MG63 (cell line): ENCODE results near the gene PKP3. TPM values are rescaled to one million over a fixed set of nuclear protein-coding genes. Genes with fewer than 3 reads are reported as not detected.

Experiments
- DNase-seq: peaks from one replicate; pipeline ENCODE4 v3.0.0-alpha.2; 2020
- H3K27me3 ChIP-seq: fragments of 250-450 bp; sonication (Bioruptor Pico); 2 replicates; pipeline ENCODE4 v1.5.1; 2020; ENCODE audit warnings: mild to moderate bottlenecking, moderate library complexity
- H3K36me3 ChIP-seq: fragments of 250-450 bp; sonication (Bioruptor Pico); 2 replicates; pipeline ENCODE4 v1.5.1; 2020; ENCODE audit warnings: mild to moderate bottlenecking, moderate library complexity
- H3K4me3 ChIP-seq: fragments of 250-450 bp; sonication (Bioruptor Pico); 2 replicates; pipeline ENCODE4 v1.5.1; 2020; ENCODE audit warnings: mild to moderate bottlenecking, moderate library complexity
- H3K9me3 ChIP-seq: fragments of 250-450 bp; sonication (Bioruptor Pico); 2 replicates; pipeline ENCODE4 v1.5.1; 2020; ENCODE audit warnings: mild to moderate bottlenecking, moderate library complexity
- total RNA-seq: library from RNA; depleted of rRNA; stranded (reverse); fragments of >200 nt; shearing (Covaris generic); gene quantifications from 2 replicates; pipeline ENCODE4 v1.2.3, GENCODE V29; 2014; ENCODE audit warnings: low replicate concordance

PKP3 gene
- total RNA-seq, 1 experiment from 2014 or later, result 24.1 TPM

DNA sequence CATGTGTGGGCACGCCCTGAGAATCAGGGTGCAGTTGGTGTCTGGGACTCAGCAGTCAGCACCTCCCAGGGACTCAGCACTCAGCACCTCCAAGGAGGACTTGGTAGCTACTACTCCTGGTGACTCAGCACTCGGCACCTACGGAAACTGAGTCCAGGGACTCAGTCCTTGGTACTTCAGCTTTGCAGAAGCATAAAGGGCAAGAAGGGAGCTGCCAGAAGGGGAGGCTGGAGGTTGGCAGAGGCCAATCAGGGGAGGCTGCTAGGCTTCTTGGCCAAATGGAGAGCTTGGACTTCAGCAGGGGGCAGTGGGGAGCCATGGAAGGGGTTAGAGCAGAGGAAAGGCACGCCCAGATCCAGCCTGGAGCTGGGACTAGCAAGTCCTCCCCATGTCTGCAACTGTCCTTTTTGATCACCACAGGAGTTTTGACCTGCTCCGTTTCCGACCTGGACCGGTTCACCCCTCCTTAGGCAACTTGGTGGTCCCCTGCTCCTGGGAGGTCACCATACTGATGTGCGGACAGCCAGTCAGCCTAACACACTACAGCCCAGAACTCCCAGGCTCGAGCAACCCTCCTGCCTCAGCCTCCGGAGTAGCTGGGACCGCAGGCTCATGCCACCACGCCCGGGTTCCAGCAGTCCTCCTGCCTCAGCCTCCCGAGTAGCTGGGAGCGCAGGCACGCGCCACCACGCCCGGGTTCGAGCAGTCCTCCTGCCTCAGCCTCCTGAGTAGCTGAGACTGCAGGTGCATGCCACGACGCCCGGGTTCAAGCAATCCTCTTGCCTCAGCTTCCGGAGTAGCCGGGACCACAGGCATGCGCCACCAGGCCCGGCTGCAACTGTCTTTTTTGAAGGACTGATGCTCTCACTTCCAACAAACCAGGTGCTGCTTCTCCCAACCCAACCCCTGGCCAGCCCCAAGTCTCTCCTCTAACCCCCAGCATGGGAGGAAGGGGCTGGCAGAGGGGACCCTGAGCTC lies 46.3 kb downstream of the PKP3 start:
- no peak overlapping the region for H3K4me3 ChIP-seq
- no peaks in the 10 kb centered on the region for H3K9me3 ChIP-seq
- H3K36me3 ChIP-seq, result no peaks in the 10 kb centered on the region
- DNase-seq, result no peak
- H3K27me3 ChIP-seq, result no peaks in the 10 kb centered on the region

DNA sequence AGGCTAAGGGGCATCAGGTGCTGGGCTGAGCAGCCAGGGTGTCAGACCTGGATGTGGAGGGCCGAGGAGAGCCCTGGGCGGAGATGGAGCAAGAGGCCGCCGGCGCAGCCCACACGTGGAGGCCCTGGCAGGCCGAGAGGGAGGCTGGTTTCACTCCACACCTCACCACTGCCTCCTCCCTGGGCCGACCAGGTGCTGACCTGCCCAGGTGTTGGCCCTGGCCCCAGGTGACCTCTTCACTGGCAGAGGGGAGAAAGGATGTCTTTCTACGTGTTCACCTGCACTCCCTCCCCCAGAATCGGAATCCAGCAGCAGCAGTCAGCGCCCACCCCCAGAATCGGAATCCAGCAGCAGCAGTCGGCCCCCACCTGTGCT lies 47.0 kb downstream of the PKP3 start:
- H3K4me3 ChIP-seq, result no peak overlapping the region
- no peak for DNase-seq
- H3K27me3 ChIP-seq, result no peaks in the 10 kb centered on the region
- no peaks in the 10 kb centered on the region for H3K9me3 ChIP-seq
- no peaks in the 10 kb centered on the region for H3K36me3 ChIP-seq

DNA sequence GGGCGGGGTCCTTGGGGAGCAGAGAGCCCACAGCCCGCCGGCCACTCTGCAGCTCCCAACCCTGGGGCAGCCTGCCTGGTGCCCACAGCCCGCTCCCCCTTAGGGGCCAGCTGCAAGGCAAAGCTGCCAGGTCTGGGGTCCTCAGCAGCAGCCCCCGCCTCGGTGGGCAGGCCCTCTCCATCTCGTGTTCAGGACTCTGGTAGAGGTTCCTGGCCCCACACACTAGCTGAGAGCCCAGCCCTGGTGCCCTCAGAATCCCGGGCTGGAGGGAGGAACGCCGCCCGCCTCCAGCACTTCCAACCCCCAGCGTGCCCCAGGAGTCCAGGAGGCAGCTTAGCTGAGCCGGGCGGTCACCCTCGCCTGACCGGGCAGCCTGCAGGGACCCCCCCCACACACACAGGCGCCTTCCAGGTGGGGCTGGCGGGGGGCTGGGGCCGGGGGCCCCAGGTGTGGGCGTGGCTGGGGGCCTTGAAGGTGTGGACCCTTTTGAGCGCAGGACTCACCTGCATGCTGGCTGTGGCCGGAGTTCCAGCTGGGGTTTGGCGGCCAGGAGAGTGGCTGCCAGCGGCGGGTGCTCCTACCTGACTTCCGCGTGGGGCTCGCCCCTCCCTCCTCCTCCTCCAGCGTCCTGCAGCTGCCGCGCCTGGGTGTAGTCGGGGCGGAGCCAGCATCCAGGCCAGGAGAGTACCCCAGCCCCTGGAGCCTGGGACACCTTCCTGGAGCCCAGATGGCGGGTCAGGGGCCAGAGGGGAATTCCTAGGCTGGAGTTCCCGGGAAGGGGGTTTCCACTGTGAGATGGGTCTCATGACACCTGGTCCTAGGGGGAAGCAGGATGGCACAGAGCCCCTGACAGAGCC lies 47.6 kb downstream of the PKP3 start, which contains the start of gene ANO9:
TSS of gene ANO9 (minus strand) at position 594 of the 857 bp plus-strand sequence. CDS start at position 509, 85 bp downstream.
- no peaks in the 10 kb centered on the region for H3K36me3 ChIP-seq
- no peak for DNase-seq
- no peak within 1 kb of the TSS for H3K4me3 ChIP-seq
- no peaks in the 10 kb centered on the region for H3K9me3 ChIP-seq
- H3K27me3 ChIP-seq, result no peaks in the 10 kb centered on the region

DNA sequence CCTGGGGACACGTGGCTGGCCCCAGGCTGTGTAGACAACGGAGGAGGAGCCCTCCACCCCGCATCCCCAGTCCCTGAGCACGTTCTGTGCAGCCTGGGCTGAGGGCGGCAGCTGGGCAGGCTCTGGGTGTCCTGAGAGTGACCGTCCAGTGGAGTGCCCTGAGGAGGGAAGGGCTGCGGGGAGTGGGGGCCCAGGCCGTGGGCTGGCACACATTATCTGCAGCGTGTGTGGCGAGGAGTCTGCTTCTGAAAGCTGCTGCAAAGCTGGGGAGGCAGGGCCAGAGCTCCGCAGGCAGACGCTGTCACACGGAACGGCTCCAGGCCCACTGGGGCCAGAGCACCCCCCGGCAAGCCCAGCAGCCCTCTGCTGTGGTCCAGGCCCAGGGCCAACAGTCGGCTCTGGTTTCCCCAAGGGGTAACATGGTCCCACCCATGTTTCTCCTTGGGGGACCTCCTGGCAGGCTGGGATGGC lies 48.6 kb downstream of the PKP3 start:
- no peak for DNase-seq
- H3K9me3 ChIP-seq, result no peaks in the 10 kb centered on the region
- H3K4me3 ChIP-seq, result no peak overlapping the region
- H3K36me3 ChIP-seq, result no peaks in the 10 kb centered on the region
- no peaks in the 10 kb centered on the region for H3K27me3 ChIP-seq

DNA sequence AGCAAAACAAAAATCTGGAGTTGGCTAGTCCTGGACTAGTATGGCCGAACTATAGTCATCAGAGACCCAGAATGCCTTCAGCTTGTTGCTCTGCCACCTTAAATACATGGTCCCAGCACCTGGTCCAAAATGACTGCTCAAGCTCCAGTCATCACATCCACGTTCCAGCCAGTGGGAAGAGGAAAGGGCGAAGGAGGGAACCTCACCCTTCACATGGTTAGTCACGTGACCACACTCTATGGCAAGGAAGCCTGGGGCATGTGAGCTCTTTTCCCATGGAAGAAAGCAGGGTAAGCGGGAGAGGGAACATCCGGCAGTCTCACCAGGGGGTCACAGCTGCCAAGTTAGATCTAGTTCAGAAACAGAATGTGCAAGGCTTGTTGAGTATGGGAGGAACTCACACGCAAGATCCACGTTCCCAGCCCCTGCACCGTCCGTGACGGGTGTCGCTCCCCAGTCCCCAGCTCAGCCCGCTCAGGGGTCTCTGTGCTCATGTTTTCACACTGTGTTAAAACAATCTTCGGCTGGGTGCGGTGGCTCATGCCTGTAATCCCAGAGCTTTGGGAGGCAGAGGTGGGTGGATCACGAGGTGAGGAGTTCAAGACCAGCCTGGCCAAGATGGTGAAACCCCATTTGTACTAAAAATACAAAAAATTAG lies 49.7 kb downstream of the PKP3 start:
- Histone ChIP-seq H3K9me3 (no peaks in the 10 kb centered on the region), H3K36me3 (no peaks in the 10 kb centered on the region), H3K27me3 (no peaks in the 10 kb centered on the region), H3K4me3 (no peak overlapping the region)
- DNase-seq, result no peak

DNA sequence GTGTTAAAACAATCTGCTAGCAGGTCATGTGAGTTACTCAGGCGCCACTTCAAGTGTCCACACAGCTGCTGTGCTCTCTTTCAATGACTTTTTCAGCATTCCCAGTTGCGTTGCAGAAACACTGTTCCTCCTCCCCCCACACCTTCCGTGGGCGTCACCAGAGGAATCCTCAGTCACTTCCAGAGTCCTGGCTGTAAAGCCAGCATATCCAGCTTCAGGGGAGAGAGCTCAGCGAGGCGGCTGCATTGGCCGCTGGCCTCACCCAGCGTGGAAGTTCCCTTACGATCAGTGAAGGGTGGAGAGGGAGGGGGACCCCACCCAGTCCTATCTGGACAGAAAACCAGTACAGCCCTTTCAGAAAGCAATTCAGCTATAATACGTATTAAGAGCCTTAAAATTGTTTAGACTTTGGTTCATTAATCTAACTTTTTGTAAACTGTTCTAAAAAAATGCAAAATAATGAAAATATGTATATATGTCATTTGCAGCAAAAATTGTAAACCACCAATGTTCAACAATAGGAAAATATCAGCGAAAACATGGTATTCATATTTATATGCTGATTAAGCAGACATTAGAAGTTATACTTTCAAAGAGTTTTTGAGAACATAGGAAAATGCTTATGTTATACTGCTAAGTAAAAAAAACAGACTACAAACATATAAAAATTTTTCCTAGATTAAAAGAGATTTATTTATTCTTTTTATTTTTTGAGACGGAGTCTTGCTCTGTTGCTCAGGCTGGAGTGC lies 50.6 kb downstream of the PKP3 start:
- H3K36me3 ChIP-seq, result peaks cover 4% of the 10 kb centered on the region; the same call in 1 of the 2 replicates
- H3K9me3 ChIP-seq, result no peaks in the 10 kb centered on the region
- peak; percentile 39 for DNase-seq
- no peak overlapping the region for H3K4me3 ChIP-seq
- H3K27me3 ChIP-seq, result no peaks in the 10 kb centered on the region

DNA sequence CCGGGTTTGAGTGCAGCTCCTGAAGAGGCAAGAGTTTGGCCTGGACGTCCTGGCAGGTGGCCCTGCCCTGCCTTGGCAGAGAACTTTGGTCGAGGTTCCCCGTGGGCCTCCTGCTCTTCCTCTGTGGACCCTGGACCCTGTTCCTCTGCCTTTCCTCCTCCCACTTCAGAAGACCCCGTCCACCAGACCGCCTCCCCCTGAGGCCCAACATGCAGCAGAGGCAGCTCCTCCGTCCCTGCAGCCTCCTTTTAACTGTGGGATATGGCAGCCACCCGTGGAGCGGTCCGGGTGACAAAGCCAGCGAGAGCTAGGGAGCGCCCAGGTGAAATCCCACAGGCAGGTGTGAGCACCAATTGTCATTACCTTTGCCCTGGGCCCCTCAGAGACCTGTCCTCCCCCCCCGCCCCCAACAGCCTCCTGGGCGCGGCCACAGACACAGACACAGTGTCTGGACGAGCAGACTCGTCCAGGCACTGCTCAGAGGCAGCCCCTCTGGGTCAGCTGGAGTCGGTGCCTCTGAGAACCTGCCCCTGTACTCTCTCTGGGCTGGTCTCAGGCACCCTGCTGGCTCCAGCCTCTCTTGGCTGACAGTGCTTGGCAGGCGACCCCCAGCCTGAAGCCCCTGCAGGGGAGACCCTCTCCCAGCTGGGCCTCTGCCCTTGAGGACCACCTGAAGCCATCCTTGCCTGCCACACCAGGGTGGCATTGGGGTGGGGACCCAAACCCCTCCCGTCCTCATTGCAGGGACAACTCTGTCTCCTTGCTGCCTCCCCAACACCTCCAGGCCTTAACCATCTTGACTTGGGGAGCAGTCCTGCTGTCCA lies 52.0 kb downstream of the PKP3 start:
- Histone ChIP-seq H3K27me3 (no peaks in the 10 kb centered on the region), H3K9me3 (no peaks in the 10 kb centered on the region), H3K4me3 (no peak overlapping the region), H3K36me3 (peaks cover 4% of the 10 kb centered on the region; the same call in 1 of the 2 replicates)
- no peak for DNase-seq

DNA sequence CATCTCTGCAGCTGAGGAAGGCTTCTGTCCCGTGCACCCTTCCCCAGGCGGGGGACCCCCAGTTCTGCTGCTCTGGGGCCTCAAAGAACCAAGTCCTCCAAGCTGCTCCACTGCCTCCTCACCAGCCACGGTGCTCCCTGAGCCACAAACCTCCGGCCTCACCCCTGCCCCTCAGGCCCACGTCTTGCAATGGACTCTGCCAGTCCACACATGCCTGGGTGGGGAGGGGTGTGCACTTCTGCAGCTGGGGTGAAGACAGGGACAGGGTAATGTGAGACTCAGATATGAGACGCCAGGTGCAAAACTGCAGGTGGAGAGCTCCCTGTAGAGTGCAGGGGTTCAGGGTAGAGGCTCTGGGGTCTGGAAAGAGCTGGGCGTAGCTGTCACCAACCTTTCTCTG lies 52.9 kb downstream of the PKP3 start:
- H3K36me3 ChIP-seq, result peaks cover 5% of the 10 kb centered on the region; the same call in 1 of the 2 replicates
- no peak for DNase-seq
- no peaks in the 10 kb centered on the region for H3K9me3 ChIP-seq
- H3K27me3 ChIP-seq, result no peaks in the 10 kb centered on the region
- no peak overlapping the region for H3K4me3 ChIP-seq

DNA sequence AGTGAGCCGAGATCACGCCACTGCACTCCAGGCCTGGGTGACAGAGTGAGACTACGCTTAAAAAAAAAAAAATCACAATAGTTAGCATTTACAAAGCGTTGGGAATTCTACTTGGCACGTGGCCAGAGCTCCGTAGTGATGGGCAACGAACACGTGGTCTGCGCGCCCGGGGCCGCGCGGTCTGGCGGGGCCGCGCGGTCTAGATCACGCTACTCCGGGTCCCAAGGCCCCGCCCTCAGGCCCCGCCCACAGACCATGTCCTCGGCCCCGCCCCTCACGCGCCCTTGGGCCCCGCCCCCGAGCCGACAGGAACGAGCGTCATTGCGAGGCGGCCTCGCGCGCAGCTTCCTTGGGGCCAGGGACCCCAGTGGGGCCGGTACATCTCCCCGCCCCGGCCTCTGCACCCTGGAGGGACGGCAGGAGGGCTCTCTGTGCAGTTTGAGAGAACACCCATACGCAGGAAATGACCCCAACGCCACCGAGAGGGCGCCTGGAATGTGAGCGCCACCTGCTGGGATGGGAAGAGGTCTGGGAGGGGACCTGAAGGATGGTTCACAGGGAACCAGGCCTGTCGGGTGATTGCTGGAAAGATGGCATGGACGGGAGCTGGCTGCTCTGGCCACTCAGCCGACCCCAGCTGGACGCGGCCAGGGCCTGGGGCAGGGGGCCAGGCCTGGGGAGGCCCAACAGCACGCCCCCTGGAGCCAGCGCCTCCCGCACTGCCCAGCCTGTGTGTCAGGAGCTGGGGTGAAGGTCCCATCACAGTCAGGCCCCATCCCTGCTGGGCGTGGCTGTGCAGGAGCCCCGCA lies 54.1 kb downstream of the PKP3 start:
- Histone ChIP-seq H3K9me3 (no peaks in the 10 kb centered on the region), H3K27me3 (no peaks in the 10 kb centered on the region), H3K4me3 (peak overlapping the region; percentile 96), H3K36me3 (peaks cover 17% of the 10 kb centered on the region)
- DNase-seq, result peak; percentile 92

DNA sequence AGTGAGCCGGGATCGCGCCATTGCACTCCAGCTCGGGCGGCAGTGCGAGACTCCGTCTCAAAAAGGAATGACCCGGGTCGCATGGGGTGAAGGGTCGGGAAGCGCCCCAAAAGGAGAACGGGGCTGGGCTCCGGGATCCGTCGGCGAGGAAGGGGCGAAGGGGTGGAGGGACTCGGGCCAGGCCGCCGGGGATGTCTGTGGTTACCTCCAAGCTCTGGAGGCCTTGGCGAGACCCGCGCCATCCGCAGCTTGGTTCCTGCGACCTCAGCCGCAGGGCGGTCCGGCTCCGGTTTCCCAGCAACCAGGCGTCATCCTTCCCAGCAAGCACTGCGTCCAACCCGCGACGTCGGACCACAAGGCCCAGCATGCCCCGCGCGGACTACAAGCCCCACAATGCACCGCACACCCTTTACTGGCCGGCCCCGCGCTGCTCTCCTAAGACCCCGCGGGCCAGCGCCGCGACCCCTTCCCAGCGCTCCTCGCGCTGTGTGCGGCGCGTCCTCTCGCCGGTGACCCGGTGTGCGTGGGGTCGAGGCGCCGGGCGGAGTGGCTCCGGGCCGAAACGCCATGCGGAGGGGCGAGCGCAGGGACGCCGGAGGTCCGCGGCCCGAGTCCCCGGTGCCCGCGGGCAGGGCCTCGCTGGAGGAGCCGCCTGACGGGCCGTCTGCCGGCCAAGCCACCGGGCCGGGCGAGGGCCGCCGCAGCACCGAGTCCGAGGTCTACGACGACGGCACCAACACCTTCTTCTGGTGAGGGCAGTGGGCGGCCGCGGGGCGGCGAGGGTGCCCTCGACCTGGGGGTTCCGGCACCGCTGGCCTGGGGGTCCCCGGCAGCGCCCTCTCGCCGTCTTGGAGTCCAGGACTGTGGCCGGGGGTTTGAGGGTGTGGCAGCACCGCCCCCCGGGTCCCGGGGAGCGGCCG lies 56.1 kb downstream of the PKP3 start, which contains the start of gene PTDSS2:
TSS of gene PTDSS2 (plus strand) at position 391 of the 920 bp plus-strand sequence. CDS start at position 568, 177 bp downstream.
- Histone ChIP-seq H3K4me3 (peak within 1 kb of the TSS; percentile 96), H3K27me3 (no peaks in the 10 kb centered on the region), H3K36me3 (peaks cover 36% of the 10 kb centered on the region), H3K9me3 (no peaks in the 10 kb centered on the region)
- DNase-seq, result peak; percentile 97

DNA sequence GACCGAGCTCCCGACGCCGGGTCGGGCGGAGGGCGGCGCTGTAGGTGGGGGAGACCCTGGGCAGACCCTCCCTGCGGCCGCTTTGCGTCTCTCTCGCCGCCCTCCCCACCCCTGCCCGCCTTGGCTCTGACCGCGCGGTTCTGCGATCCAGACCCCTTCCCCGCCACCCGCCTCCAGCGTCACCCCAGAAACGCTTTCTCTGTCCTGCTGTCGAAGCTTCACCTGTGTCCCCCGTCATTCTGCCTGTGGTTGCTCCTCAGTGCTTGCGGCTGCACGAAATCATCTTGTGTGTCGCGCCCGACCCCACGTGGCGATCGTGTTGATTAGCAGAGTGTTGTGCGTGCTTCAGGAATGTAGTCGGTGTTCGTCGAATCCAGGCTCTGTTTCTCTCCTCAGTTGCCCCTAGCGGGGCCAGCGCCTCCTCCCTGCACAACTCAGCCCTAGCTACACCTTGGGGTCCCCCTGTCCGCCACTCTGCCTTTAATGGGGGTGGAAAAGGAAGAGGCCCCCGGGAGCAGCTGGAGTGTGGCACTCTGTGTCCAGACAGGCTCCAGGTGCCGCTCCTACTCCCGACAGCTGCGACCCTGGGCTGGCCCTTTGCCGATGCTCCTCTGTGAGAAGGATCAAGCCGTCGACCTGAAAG lies 56.9 kb downstream of the PKP3 start:
- no peaks in the 10 kb centered on the region for H3K9me3 ChIP-seq
- no peaks in the 10 kb centered on the region for H3K27me3 ChIP-seq
- H3K36me3 ChIP-seq, result peaks cover 39% of the 10 kb centered on the region
- H3K4me3 ChIP-seq, result peak overlapping the region; percentile 96
- DNase-seq, result peak; percentile 65

DNA sequence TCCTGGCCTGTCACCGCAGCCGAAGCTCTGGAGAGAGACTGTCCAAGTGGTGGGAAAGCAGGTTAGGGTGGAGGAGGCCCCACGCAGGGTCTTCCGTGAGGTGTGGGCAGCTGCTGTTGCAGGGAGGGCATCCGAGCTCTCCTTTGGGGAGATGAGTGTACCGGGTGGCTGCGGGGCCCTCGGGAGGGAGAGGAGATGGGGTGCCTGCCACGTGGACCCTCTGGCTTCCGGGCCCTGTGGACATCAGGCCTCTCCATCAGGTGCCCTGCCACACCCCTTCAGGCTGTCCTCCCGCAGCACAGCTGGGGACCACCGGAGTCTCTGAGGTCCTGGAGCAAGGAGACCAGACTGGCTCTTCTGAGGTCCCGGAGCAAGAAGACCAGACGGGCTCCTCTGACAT lies 57.7 kb downstream of the PKP3 start:
- H3K4me3 ChIP-seq, result peak overlapping the region; percentile 96
- no peaks in the 10 kb centered on the region for H3K9me3 ChIP-seq
- DNase-seq, result no peak
- H3K27me3 ChIP-seq, result no peaks in the 10 kb centered on the region
- H3K36me3 ChIP-seq, result peaks cover 43% of the 10 kb centered on the region

DNA sequence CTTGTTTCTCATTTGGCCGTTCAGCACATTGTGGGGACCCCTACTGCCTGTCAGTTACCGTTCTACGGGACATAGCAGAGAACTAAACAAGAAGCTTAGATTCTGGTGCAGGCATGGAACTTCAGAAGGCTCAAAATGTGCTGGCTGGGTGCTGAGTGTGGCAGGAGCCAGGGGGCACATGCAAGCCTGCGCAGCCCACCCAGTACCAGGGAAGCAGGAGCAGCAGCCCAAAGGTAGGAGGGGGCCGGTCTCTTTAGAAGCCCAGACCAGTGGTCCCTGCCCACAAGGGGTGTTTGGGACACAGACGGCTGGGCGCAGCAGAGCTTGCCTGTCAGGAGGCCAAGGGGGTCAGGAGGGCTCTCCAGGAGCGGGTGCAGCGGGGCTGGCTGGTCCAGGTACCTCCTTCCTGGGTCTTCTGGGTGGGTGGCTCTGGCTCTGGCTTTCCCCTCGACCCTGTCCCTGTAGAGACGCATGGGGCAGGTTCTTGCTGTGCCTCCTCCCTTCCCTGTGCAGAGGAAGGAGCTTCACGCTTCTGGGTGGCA lies 58.3 kb downstream of the PKP3 start:
- Histone ChIP-seq H3K27me3 (no peaks in the 10 kb centered on the region), H3K4me3 (no peak overlapping the region), H3K9me3 (no peaks in the 10 kb centered on the region), H3K36me3 (peaks cover 47% of the 10 kb centered on the region)
- no peak for DNase-seq
